H1 (cell line): ENCODE results near the gene CACNG1. TPM values are rescaled to one million over a fixed set of nuclear protein-coding genes. Genes with fewer than 3 reads are reported as not detected.

Source experiments
- CHD7 ChIP-seq: fragments of 300-600 bp; sonication (generic); IDR thresholded peaks from 2 replicates; pipeline ENCODE4 v1.7.1; 2012; ENCODE audit warnings: low read length, moderate library complexity, mild to moderate bottlenecking, inconsistent platforms; ENCODE audit not compliant: insufficient replicate concordance
- CTCF ChIP-seq, 3 experiments: IDR thresholded peaks; 1 replicate in 2 of 3; 2 replicates in 1 of 3; pipeline versions ENCODE4 v1.5.1 to v1.6.1; 2011; ENCODE audit warnings: low read length in 3 of 3, mild to moderate bottlenecking in 3 of 3, inconsistent platforms in 2 of 3, low read depth in 1 of 3, moderate library complexity in 1 of 3; ENCODE audit not compliant: insufficient read depth in 1 of 3; ENCODE audit errors: control extremely low read depth in 1 of 3
- HDAC2 ChIP-seq, 2 experiments: fragments of 300-600 bp in 1 of 2; sonication (generic) in 1 of 2; IDR thresholded peaks; 2 replicates each; pipeline ENCODE4 v1.6.1; 2011 to 2012; ENCODE audit warnings: low read depth in 2 of 2, low read length in 2 of 2, mild to moderate bottlenecking in 2 of 2, moderate library complexity in 2 of 2, borderline replicate concordance in 1 of 2, inconsistent platforms in 1 of 2
- RBBP5 ChIP-seq: IDR thresholded peaks from 2 replicates; pipeline ENCODE4 v1.7.1; 2012; ENCODE audit warnings: low read depth, mild to moderate bottlenecking, inconsistent platforms, low read length, moderate library complexity, borderline replicate concordance
- RXRA ChIP-seq: IDR thresholded peaks from 2 replicates; pipeline ENCODE4 v1.6.1; 2011; ENCODE audit warnings: low read depth, mild to moderate bottlenecking, low read length, moderate library complexity; ENCODE audit not compliant: insufficient read depth
- SIN3A ChIP-seq, 2 experiments: IDR thresholded peaks in 1 of 2; conservative IDR thresholded peaks in 1 of 2; 2 replicates each; pipeline ENCODE4 v1.6.1; 2011 to 2012; ENCODE audit warnings: low read length in 2 of 2, improper control_type of control experiment in 1 of 2, low read depth in 1 of 2, mild to moderate bottlenecking in 1 of 2
- SP2 ChIP-seq: IDR thresholded peaks from 2 replicates; pipeline ENCODE4 v1.6.1; 2012; ENCODE audit warnings: mild to moderate bottlenecking, low read length, inconsistent platforms
- TAF1 ChIP-seq: IDR thresholded peaks from 2 replicates; pipeline ENCODE4 v1.6.1; 2011; ENCODE audit warnings: mild to moderate bottlenecking, low read depth, low read length
- polyA plus RNA-seq, 7 experiments: library from polyadenylated mRNA; depleted of rRNA in 3 of 7; stranded (reverse) in 5 of 7; unstranded in 2 of 7; fragments of >200 nt in 5 of 7; fragments of 200-250 nt in 2 of 7; gene quantifications; 1 replicate in 5 of 7; 2 replicates in 1 of 7; 4 replicates in 1 of 7; pipeline versions ENCODE4 v1.2.1 to v1.2.3, GENCODE V29; 2011 to 2013; ENCODE audit warnings: missing spikeins in 2 of 7, mixed read lengths in 2 of 7
- total RNA-seq: library from RNA; stranded (reverse); fragmentation: NEBNext Ultra II Directional; extraction: Animal tissue kit (Norgen Biotek cat#: 25700); gene quantifications from 2 replicates; pipeline ENCODE4 v1.2.1, GENCODE V29; 2021

CACNG1 gene
- total and polyA plus RNA-seq, 2 of the 8 experiments (the other 6 are each of a cell fraction or from before 2014, with no cell fraction given), result not detected

- TF ChIP-seq CHD7 (no peak), SP2 (no peak), HDAC2 (IDR thresholded peaks at IDR 0.05; ENCODE audit: borderline replicate concordance in 1 of 2, low read depth in 2 of 2, low read length in 2 of 2) (no peak), CTCF (IDR thresholded peaks at IDR 0.05; ENCODE audit: control extremely low read depth in 1 of 3, insufficient read depth in 1 of 3, low read depth in 1 of 3, low read length in 3 of 3) (no peak), SIN3A (conservative IDR thresholded peaks at IDR 0.05 in 1 of 2, IDR thresholded peaks at IDR 0.05 in 1 of 2; ENCODE audit: low read depth in 1 of 2, low read length in 2 of 2) (no peak), RXRA (no peak), TAF1 (no peak), RBBP5 (no peak)
Observed at GRCh38 chr17:67047382-67047781, 3.0 kb downstream of the CACNG1 start (continued).
